Neuronal stem cell (in vitro differentiated cells): ENCODE results near the gene ARHGAP25.

Source experiments
- DNase-seq: peaks from one replicate; pipeline ENCODE4 v3.0.0-alpha.2; 2013; ENCODE audit warnings: low spot score
- H2AFZ ChIP-seq: one replicate; pipeline ENCODE4 v1.6.1; 2013; ENCODE audit warnings: mild to moderate bottlenecking, low read length, inconsistent platforms
- H2AK5ac ChIP-seq: 2 replicates; pipeline ENCODE4 v1.6.1; 2013; ENCODE audit warnings: low read depth, mild to moderate bottlenecking, inconsistent platforms, low read length, moderate library complexity, mixed read lengths
- H2BK120ac ChIP-seq: 2 replicates; pipeline ENCODE4 v1.6.1; 2013; ENCODE audit warnings: low read depth, mild to moderate bottlenecking, inconsistent platforms, low read length, moderate library complexity, mixed read lengths
- H2BK12ac ChIP-seq: one replicate; pipeline ENCODE4 v1.6.1; 2013; ENCODE audit warnings: low read length, inconsistent platforms
- H2BK15ac ChIP-seq: 2 replicates; pipeline ENCODE4 v1.6.1; 2013; ENCODE audit warnings: mild to moderate bottlenecking, low read length, inconsistent platforms, mixed read lengths
- H2BK5ac ChIP-seq: one replicate; pipeline ENCODE4 v1.6.1; 2013; ENCODE audit warnings: inconsistent platforms, mild to moderate bottlenecking, low read length, moderate library complexity
- H3K14ac ChIP-seq: one replicate; pipeline ENCODE4 v1.6.1; 2013; ENCODE audit warnings: low read length, inconsistent platforms
- H3K18ac ChIP-seq: 2 replicates; pipeline ENCODE4 v1.6.1; 2013; ENCODE audit warnings: low read length, inconsistent platforms
- H3K23ac ChIP-seq: 2 replicates; pipeline ENCODE4 v1.6.1; 2013; ENCODE audit warnings: low read depth, mild to moderate bottlenecking, mixed read lengths, low read length, inconsistent platforms; ENCODE audit not compliant: poor library complexity
- H3K27ac ChIP-seq: replicated peaks from 3 replicates; pipeline ENCODE4 v1.5.1; 2013; ENCODE audit warnings: low read length, inconsistent platforms
- H3K27me3 ChIP-seq, 3 experiments: 2 replicates each; pipeline ENCODE4 v1.6.1; 2013; ENCODE audit warnings: low read length in 3 of 3, mild to moderate bottlenecking in 2 of 3, inconsistent platforms in 1 of 3, low read depth in 1 of 3, mixed read lengths in 1 of 3, moderate library complexity in 1 of 3; ENCODE audit not compliant: control insufficient read depth in 3 of 3, insufficient read depth in 3 of 3
- H3K36me3 ChIP-seq, 2 donors: replicated peaks in 1 of 2; 2 replicates each; pipeline ENCODE4 v1.6.1; 2013; ENCODE audit warnings: low read length in 2 of 2; ENCODE audit not compliant: control insufficient read depth in 2 of 2, insufficient read depth in 2 of 2
- H3K4ac ChIP-seq: 2 replicates; pipeline ENCODE4 v1.6.1; 2013; ENCODE audit warnings: inconsistent platforms, mild to moderate bottlenecking, low read length, moderate library complexity
- H3K4me1 ChIP-seq, 2 donors: 1 replicate in 1 of 2; 2 replicates in 1 of 2; pipeline ENCODE4 v1.6.1; 2013; ENCODE audit warnings: low read length in 2 of 2, low read depth in 1 of 2; ENCODE audit not compliant: control insufficient read depth in 2 of 2, insufficient read depth in 1 of 2
- H3K4me2 ChIP-seq: one replicate; pipeline ENCODE4 v1.6.1; 2013; ENCODE audit warnings: mild to moderate bottlenecking, low read length, inconsistent platforms; ENCODE audit not compliant: insufficient read depth, poor library complexity, severe bottlenecking
- H3K4me3 ChIP-seq, 2 donors: 2 replicates each; pipeline ENCODE4 v1.5.1; 2013; ENCODE audit warnings: low read length in 2 of 2, mild to moderate bottlenecking in 2 of 2, inconsistent platforms in 1 of 2, moderate library complexity in 1 of 2
- H3K79me1 ChIP-seq: one replicate; pipeline ENCODE4 v1.6.1; 2013; ENCODE audit warnings: low read depth, mild to moderate bottlenecking, inconsistent platforms, low read length, moderate library complexity
- H3K9ac ChIP-seq: one replicate; pipeline ENCODE4 v1.6.1; 2013; ENCODE audit warnings: mild to moderate bottlenecking, low read depth, low read length, inconsistent platforms; ENCODE audit not compliant: poor library complexity
- H3K9me3 ChIP-seq, 2 donors: replicated peaks in 1 of 2; 2 replicates each; pipeline versions ENCODE3 to v1.6.1; 2013; ENCODE audit warnings: low read length in 2 of 2, mild to moderate bottlenecking in 2 of 2, inconsistent platforms in 1 of 2, low read depth in 1 of 2, mixed read lengths in 1 of 2, moderate library complexity in 1 of 2; ENCODE audit not compliant: control insufficient read depth in 2 of 2, insufficient read depth in 1 of 2
- H4K8ac ChIP-seq: one replicate; pipeline ENCODE4 v1.6.1; 2013; ENCODE audit warnings: low read depth, mild to moderate bottlenecking, inconsistent platforms, low read length, moderate library complexity
- H4K91ac ChIP-seq: one replicate; pipeline ENCODE4 v1.6.1; 2013; ENCODE audit warnings: low read length, low read depth, mild to moderate bottlenecking, inconsistent platforms; ENCODE audit not compliant: poor library complexity
- WGBS, 2 donors: extraction: QIAGEN DNeasy Blood & Tissue Kit; methylation state at CpG; one replicate each; pipeline ENCODE4 v1.1.7; 2013; ENCODE audit warnings: missing lambda C conversion rate in 2 of 2, mixed read lengths in 1 of 2; ENCODE audit not compliant: insufficient read length in 2 of 2, insufficient replicate concordance in 1 of 2; ENCODE audit errors: extremely low coverage in 2 of 2; 5-methylcytosine and 5-hydroxymethylcytosine counted together

The ARHGAP25 gene

DNA sequence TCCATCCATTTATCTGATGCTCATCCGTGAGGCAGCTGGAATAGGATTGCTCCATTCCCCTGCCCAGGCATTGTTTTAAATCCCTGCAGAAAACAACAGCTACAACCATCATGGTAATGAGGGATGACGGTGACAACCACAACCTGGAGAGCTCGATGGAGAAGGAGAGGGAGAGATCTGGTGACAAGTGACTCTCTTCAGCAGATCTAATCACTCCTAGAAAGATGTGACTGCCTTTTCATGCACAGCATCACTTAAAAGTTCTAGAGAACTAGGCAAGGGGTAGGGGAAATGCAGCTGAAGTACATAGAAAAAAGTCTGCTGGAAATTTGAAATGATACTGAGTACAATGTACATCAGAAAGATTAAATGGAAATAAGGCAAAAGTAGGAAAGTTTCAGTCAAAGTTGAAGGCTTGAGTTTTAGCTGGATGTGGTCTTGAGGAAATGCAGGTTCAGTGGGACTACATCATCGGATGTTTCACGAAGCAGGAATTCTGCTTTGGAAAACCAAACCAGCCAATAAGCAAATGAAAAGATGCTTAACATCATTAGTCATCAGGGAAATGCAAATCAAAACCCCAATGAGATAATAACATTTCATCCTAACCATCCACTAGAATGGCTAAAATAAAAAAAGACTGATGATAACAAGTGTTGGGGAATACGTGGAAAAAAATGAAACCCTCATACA, 6.8 kb upstream of the ARHGAP25 start:
- no CpG with 5 or more reads among the region's 6 CpGs for WGBS, 2 donors
- no peaks in the 10 kb centered on the region for H3K79me1 ChIP-seq
- no peak overlapping the region for H2BK120ac ChIP-seq
- no peaks in the 10 kb centered on the region for H3K36me3 ChIP-seq
- no peak overlapping the region for H3K4me3 ChIP-seq
- no peak overlapping the region for H3K18ac ChIP-seq
- no peak overlapping the region for H2AFZ ChIP-seq
- H2BK12ac ChIP-seq = no peak overlapping the region
- H3K9me3 ChIP-seq = no peaks in the 10 kb centered on the region
- no peak overlapping the region for H2BK5ac ChIP-seq
- no peak overlapping the region for H3K4me2 ChIP-seq
- no peak overlapping the region for H3K14ac ChIP-seq
- no peak overlapping the region for H3K27ac ChIP-seq
- no peaks in the 10 kb centered on the region for H3K27me3 ChIP-seq
- H2BK15ac ChIP-seq = no peak overlapping the region
- H3K4ac ChIP-seq = no peak overlapping the region
- DNase-seq = no peak
- no peak overlapping the region for H2AK5ac ChIP-seq
- H4K91ac ChIP-seq = no peak overlapping the region
- no peak overlapping the region for H4K8ac ChIP-seq
- H3K9ac ChIP-seq = no peak overlapping the region
- no peaks in the 10 kb centered on the region for H3K4me1 ChIP-seq
- no peak overlapping the region for H3K23ac ChIP-seq

DNA sequence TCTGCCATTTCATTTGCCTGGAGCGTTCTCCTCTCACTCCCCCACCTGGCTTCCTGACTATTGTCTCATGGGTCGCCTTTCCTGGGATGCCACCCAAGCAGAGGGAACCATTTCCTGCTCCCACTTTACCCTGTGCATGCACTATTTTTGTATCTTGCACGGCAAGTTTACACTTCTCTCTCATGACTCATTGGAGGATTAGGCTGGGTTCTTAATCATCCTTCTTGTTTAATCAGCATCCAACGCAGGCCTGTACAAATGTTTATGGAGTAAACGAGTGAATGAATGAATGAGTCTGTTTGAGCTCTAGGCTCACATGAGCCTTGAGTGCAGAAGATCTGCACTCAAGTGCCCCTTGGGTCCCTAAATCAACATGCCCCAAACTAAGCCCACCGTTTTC, 3.8 kb upstream of the ARHGAP25 start:
- no peak for DNase-seq
- Histone ChIP-seq H4K91ac (no peak overlapping the region), H3K9me3 (no peaks in the 10 kb centered on the region), H2BK5ac (no peak overlapping the region), H2AK5ac (no peak overlapping the region), H3K27ac (no peak overlapping the region), H3K27me3 (no peaks in the 10 kb centered on the region), H3K4me3 (no peak overlapping the region), H2BK120ac (no peak overlapping the region), H4K8ac (no peak overlapping the region), H3K4ac (no peak overlapping the region), H3K18ac (no peak overlapping the region), H3K4me1 (no peaks in the 10 kb centered on the region), H3K4me2 (no peak overlapping the region), H2BK15ac (no peak overlapping the region), H3K36me3 (no peaks in the 10 kb centered on the region), H3K23ac (no peak overlapping the region), H3K9ac (no peak overlapping the region), H2BK12ac (no peak overlapping the region), H3K79me1 (no peaks in the 10 kb centered on the region), H2AFZ (no peak overlapping the region), H3K14ac (no peak overlapping the region)
- WGBS, 2 donors = no CpG with 5 or more reads among the region's 6 CpGs

DNA sequence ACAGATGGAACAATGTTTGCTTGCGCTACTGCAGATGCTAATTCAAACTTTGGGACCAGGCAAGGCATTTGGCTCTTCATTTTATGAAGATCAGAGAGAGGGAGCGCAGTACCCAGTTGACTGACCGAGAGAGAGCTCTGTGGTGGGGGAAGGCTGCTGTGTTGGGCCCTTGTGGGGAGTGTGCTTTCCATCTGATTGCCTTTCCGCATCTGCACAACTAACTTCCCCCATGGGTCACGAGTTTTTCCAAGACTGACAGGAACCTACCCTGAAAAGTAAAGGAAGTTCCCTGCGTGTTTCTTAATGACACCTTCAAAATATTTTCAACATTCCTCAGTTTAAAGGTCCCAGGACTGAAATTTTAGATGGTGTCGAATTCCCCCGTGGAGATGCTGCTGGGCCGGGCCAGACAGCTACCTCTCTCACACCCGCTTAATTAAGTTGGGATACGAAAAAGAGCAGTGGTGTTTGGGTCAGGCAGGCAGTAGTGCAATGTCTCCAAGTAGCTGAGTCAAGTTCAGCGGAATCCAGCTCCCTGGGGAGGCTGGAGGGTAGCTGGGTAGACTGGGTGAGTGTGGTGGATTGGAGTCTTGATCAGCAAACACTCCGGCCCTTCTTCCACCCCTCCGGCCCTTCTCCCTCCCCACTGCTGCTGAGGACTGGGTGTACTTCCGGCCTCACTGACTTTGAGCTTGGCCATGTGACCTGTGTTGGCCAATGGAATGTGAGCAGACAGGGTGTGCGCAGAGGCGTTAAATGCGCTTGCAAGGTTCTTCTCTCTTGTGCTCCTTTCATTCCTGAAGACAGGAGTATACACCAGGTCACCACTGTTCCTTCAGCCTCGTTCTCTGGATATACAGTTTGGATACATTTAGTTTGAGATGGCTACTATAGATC, 2.3 kb upstream of the ARHGAP25 start:
- Histone ChIP-seq H4K91ac (no peak overlapping the region), H3K18ac (no peak overlapping the region), H2BK120ac (no peak overlapping the region), H3K27me3 (no peaks in the 10 kb centered on the region), H4K8ac (no peak overlapping the region), H2BK15ac (no peak overlapping the region), H3K4me1 (no peaks in the 10 kb centered on the region), H3K9me3 (no peaks in the 10 kb centered on the region), H2AK5ac (no peak overlapping the region), H3K27ac (no peak overlapping the region), H3K36me3 (no peaks in the 10 kb centered on the region), H3K79me1 (no peaks in the 10 kb centered on the region), H2AFZ (no peak overlapping the region), H3K9ac (no peak overlapping the region), H3K4me2 (no peak overlapping the region), H3K23ac (no peak overlapping the region), H3K4me3 (no peak overlapping the region), H3K4ac (no peak overlapping the region), H2BK5ac (no peak overlapping the region), H2BK12ac (no peak overlapping the region), H3K14ac (no peak overlapping the region)
- WGBS, 2 donors = no CpG with 5 or more reads among the region's 19 CpGs
- DNase-seq = no peak

DNA sequence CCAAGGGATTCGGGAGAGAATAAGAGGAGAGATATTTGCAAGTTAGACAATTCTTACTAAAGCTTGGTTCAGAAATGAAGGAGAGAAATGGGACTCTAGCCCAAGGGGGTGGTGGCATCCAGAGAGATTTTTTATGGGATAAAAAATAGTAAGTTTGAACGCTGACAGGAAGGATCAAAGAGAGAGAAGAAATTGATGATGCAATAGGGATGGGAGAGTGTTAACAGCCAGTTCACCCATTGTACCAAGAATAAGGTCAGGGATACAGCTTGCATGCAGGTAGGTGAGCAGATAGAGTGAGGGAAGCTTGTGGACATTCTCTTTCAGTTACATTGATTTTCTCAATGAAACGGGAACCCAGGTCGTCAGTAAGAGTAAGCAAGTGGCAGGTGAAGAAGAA, 1.2 kb upstream of the ARHGAP25 start:
- Histone ChIP-seq H2BK5ac (no peak overlapping the region), H3K23ac (no peak overlapping the region), H2BK12ac (no peak overlapping the region), H3K4me2 (no peak overlapping the region), H3K18ac (no peak overlapping the region), H2BK120ac (no peak overlapping the region), H3K9ac (no peak overlapping the region), H3K27ac (no peak overlapping the region), H2BK15ac (no peak overlapping the region), H3K4me1 (no peaks in the 10 kb centered on the region), H3K36me3 (no peaks in the 10 kb centered on the region), H4K8ac (no peak overlapping the region), H3K4me3 (no peak overlapping the region), H3K9me3 (no peaks in the 10 kb centered on the region), H3K14ac (no peak overlapping the region), H2AFZ (no peak overlapping the region), H3K4ac (no peak overlapping the region), H3K27me3 (no peaks in the 10 kb centered on the region), H2AK5ac (no peak overlapping the region), H4K91ac (no peak overlapping the region), H3K79me1 (no peaks in the 10 kb centered on the region)
- DNase-seq = no peak
- WGBS, 2 donors = no CpG with 5 or more reads among the region's 4 CpGs
